Activated T-cell treated with anti-CD3 and anti-CD28 coated beads for 24 hours (primary cell): ENCODE measurements around the gene GCC1.

Experiments
- DNase-seq: peaks from one replicate; pipeline ENCODE4 v3.0.0-alpha.2; 2020; ENCODE audit warnings: low read depth

GCC1 gene

DNA sequence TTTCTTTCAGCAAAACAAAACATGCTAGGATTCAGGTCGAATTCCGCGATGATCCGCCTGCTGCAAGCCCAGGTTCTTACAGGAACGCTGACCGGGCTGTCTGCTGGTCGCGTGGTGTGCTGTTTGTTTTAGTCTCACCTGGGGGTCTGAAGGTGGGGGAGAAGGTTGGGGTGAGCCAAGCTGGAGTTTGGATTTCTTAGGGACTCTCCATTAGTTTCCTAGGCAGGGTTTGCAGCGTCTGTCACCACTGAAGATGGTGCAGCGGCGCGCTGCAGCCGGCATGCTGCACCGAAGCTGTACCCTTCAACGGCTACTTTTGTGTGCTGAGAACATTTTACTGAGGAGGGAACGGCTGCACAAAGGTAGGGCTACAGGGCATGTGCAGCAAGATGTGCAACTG lies 48.7 kb downstream of the GCC1 start:
- DNase-seq: no peak

GRCh38 chr7:127536394-127536691 lies 49.1 kb downstream of the GCC1 start:
- no peak for DNase-seq

GRCh38 chr7:127535546-127536393 lies 49.6 kb downstream of the GCC1 start:
- no peak for DNase-seq

- DNase-seq: no peak
These were observed 50.8 kb downstream of the GCC1 start for GRCh38 chr7:127534636-127535035.

- no peak for DNase-seq
These were observed 52.7 kb downstream of the GCC1 start for GRCh38 chr7:127532736-127533135.

GRCh38 chr7:127532151-127532550 lies 53.2 kb downstream of the GCC1 start:
- no peak for DNase-seq
